HFFc6 (cell line): ENCODE results near the gene ARHGEF26. TPM values are rescaled to one million over a fixed set of nuclear protein-coding genes. Genes with fewer than 3 reads are reported as not detected.

Experiments used
- DNase-seq: peaks from one replicate; pipeline ENCODE4 v3.0.0-alpha.2; 2018
- H3K27ac Mint-ChIP-seq: 2 replicates; pipeline ENCODE4 v1.8.0; 2020; ENCODE audit warnings: mild to moderate bottlenecking, mixed read lengths
- H3K27me3 Mint-ChIP-seq: 2 replicates; pipeline ENCODE4 v1.8.0; 2021; ENCODE audit warnings: mild to moderate bottlenecking, moderate library complexity, mixed read lengths; ENCODE audit not compliant: insufficient read depth
- H3K36me3 Mint-ChIP-seq: 2 replicates; pipeline ENCODE4 v1.8.0; 2021; ENCODE audit warnings: low read depth, mixed read lengths
- H3K4me1 Mint-ChIP-seq: 2 replicates; pipeline ENCODE4 v1.8.0; 2020; ENCODE audit warnings: low read depth, mixed read lengths
- H3K4me3 Mint-ChIP-seq: 2 replicates; pipeline ENCODE4 v1.8.0; 2020; ENCODE audit warnings: mild to moderate bottlenecking, moderate library complexity, mixed read lengths
- H3K9me3 Mint-ChIP-seq: 2 replicates; pipeline ENCODE4 v1.8.0; 2020; ENCODE audit warnings: mild to moderate bottlenecking, mixed read lengths
- CTCF ChIP-seq: fragments of 200-600 bp; sonication (generic); IDR thresholded peaks from 2 replicates; pipeline ENCODE4 v1.5.0; 2021; ENCODE audit warnings: antibody characterized with exemption, mild to moderate bottlenecking
- total RNA-seq, 6 experiments: library from RNA; stranded (reverse); fragmentation: NEBNext Ultra II Directional; extraction: Animal tissue kit (Norgen Biotek cat#: 25700); gene quantifications; 2 replicates in 1 of 6; 3 replicates in 5 of 6; pipeline ENCODE4 v1.2.3, GENCODE V29; 2021

Gene ARHGEF26
- total RNA-seq, 6 experiments from 2014 or later: 0.05 TPM; not detected in 5

GRCh38 chr3:154132777-154133375 lies 11.7 kb downstream of the ARHGEF26 start:
- H3K27ac Mint-ChIP-seq: no peak overlapping the region
- H3K4me3 Mint-ChIP-seq: no peak overlapping the region

DNA sequence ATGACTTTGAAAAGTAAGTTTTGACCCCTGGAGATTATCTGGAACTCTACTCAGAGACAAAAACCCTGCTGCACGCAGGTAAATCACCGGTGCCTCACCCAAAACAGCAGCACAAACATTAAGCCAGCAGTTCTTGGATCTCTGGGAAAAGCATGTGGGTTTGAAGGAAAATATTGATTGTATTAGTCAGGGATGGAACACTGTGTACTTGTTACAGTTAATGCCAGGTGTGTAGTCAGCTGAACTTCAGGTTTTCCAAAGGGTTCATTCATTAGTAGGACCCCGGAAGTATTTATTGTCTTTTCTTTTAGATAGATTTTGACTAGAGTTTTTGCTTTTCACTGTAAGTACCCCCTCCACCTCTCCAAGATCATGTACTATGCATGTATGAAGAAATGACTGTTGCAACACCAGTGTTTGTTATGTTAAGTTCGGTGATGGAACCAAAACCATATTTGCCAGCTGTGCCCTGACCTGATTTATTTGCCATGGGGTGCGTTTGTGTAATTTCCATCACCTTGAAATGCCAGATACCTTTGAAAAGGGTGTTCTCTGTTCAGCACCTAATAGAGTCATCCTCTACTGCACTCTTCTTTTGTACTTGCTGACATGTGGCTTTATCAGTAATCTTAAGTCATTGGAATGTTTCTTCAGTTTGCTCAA lies 14.5 kb downstream of the ARHGEF26 start:
- Mint-ChIP-seq H3K36me3 (no peaks in the 10 kb centered on the region), H3K9me3 (peaks cover 26% of the 10 kb centered on the region), H3K4me3 (no peak overlapping the region), H3K4me1 (no peaks in the 10 kb centered on the region), H3K27ac (no peak overlapping the region), H3K27me3 (no peaks in the 10 kb centered on the region; the same call in none of the 2 replicates)
- no peak for DNase-seq
- TF ChIP-seq CTCF: no peak

More at GRCh38 chr3:154132777-154133375, 11.7 kb downstream of the ARHGEF26 start:
- TF ChIP-seq CTCF: no peak
- Mint-ChIP-seq H3K9me3 (peaks cover 20% of the 10 kb centered on the region), H3K36me3 (no peaks in the 10 kb centered on the region), H3K27me3 (no peaks in the 10 kb centered on the region; the same call in none of the 2 replicates), H3K4me1 (no peaks in the 10 kb centered on the region)
- no peak for DNase-seq

DNA sequence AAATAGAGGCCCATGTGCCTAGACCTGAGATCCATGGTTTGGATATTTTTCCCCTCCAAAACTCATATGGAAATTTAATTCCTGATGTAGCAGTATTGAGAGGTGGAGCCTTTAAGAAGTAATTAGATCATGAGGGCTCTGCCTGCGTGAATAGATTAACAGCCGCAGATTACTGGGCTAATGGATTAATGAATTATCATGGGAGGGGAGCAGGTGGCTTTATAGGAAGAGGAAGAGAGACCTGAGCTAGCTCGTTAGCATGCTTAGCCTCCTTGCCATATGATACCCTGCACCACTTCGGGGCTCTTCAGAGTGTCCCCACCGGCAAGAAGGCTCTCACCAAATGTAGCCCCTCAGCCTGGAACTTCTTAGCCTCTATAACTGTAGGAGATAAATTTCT lies 15.8 kb downstream of the ARHGEF26 start:
- Mint-ChIP-seq H3K27ac (no peak overlapping the region), H3K36me3 (no peaks in the 10 kb centered on the region), H3K27me3 (no peaks in the 10 kb centered on the region; the same call in 1 of the 2 replicates), H3K4me3 (no peak overlapping the region), H3K9me3 (peaks cover 26% of the 10 kb centered on the region), H3K4me1 (no peaks in the 10 kb centered on the region)
- TF ChIP-seq CTCF: no peak
- DNase-seq: no peak

- DNase-seq: no peak
- Mint-ChIP-seq H3K4me1 (no peaks in the 10 kb centered on the region), H3K27me3 (no peaks in the 10 kb centered on the region; the same call in none of the 2 replicates), H3K9me3 (peaks cover 43% of the 10 kb centered on the region), H3K36me3 (no peaks in the 10 kb centered on the region), H3K27ac (no peak overlapping the region), H3K4me3 (no peak overlapping the region)
- no peak for TF ChIP-seq CTCF
Observed at GRCh38 chr3:154139996-154140436, 18.8 kb downstream of the ARHGEF26 start.

GRCh38 chr3:154142608-154143007 lies 21.4 kb downstream of the ARHGEF26 start:
- Mint-ChIP-seq H3K27ac (no peak overlapping the region), H3K27me3 (no peaks in the 10 kb centered on the region; the same call in 1 of the 2 replicates), H3K4me1 (no peaks in the 10 kb centered on the region), H3K9me3 (peaks cover 37% of the 10 kb centered on the region), H3K36me3 (no peaks in the 10 kb centered on the region), H3K4me3 (no peak overlapping the region)
- TF ChIP-seq CTCF: no peak
- no peak for DNase-seq
